GM10266 (cell line): ENCODE measurements around the gene FGFR3.

Experiments
- DNase-seq: peaks from one replicate; pipeline ENCODE4 v3.0.0; 2012; ENCODE audit errors: extremely low spot score
- CTCF ChIP-seq: IDR thresholded peaks from 2 replicates; pipeline ENCODE4 v1.5.1; 2012; ENCODE audit warnings: mild to moderate bottlenecking, low read depth; ENCODE audit not compliant: control insufficient read depth, insufficient read depth; ENCODE audit errors: missing control alignments

The FGFR3 gene

GRCh38 chr4:1770791-1771231 is 22.3 kb upstream of the FGFR3 start:
- no peak for DNase-seq
- no peak for TF ChIP-seq CTCF

GRCh38 chr4:1771555-1772305 is 21.4 kb upstream of the FGFR3 start:
- peak; percentile 77 for DNase-seq
- no peak for TF ChIP-seq CTCF

- TF ChIP-seq CTCF: no peak
- DNase-seq: no peak
Measured at GRCh38 chr4:1772853-1773538, 20.1 kb upstream of the FGFR3 start.

- TF ChIP-seq CTCF: no peak
- no peak for DNase-seq
Measured at GRCh38 chr4:1773754-1774153, 19.3 kb upstream of the FGFR3 start.

GRCh38 chr4:1775731-1776500 is 17.2 kb upstream of the FGFR3 start:
- no peak for DNase-seq
- no peak for TF ChIP-seq CTCF

- DNase-seq: no peak
- TF ChIP-seq CTCF: no peak
Measured at GRCh38 chr4:1776521-1777161, 16.5 kb upstream of the FGFR3 start.
